ENCODE measurements around the gene CCT4. TPM values are rescaled to one million over a fixed set of nuclear protein-coding genes. Genes with fewer than 3 reads are reported as not detected.
A peak's percentile ranks its signal among the peaks of the same experiment; 100 is the strongest.

Gene CCT4
- total RNA-seq = 100 to 1,000 TPM in 2 of 5 donors, 10 to 100 TPM in 3; 85.7 to 112 (median 95.0) TPM
- total RNA-seq (2013) = 118 TPM
- 131 to 862 (median 161) reads per million in 29 experiments for total RNA-seq

DNA sequence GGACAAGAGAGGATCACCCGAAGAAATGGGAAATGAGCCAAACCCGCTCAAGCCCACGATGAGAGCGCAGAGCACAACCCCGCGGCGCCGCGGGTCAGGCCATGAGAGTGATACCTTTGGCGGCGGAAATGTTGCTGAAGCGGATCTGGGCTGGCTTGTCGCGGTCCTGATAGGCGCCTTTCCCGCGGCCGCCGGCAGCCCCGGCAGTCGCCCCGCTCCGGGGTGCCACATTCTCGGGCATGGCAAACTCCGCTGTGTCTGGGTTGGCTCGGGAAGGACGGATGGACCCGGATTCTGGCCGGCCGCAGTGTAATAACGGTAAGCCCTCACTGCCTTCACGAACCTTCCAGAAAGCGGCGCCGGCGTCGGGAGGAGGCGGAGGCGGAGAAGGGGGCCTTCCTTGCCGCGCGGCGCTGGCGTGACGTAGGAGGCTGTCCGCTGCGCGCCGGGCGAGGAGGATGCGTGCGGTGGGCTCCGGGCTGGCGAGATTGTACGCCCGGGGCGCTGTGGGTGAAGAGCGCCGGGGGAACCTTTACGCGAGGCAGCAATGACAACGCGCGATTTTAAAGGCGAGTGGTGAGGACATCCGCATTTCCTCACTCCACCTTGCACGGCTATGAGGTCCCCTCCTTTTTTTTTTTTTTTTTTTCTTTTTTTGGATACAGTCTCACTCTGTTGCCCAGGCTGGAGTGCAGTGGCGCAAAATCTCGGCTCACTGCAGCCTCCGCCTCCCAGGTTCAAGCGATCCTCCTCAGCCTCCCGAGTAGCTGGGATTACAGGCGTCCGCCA lies at the start of gene CCT4:
Gene CCT4, minus strand, starts transcription at position 390 of the 789 bp plus-strand sequence. Its CDS starts 149 bp downstream, at position 241.
- peaks cover 8% of the 10 kb centered on the region for H3K36me3 Mint-ChIP-seq
- H3K4me1 Mint-ChIP-seq = peaks cover 24 to 31% (median 29%) of the 10 kb centered on the region in 3 donors
- ChIA-PET POLR2A (no interaction called here), CTCF (interaction anchor here (0.7 kb wide), 2 partner anchors 26 to 33 kb away, joined by 3 to 4 read pairs; no protein-coding TSS in a partner anchor)
- Histone ChIP-seq H3K9me3 (no peaks in the 10 kb centered on the region), H3K27ac (ENCODE audit: low read length) (peak within 1 kb of the TSS; percentile 94), H3K4me1 (ENCODE audit: control insufficient read depth in 1 of 2, extremely low read depth in 1 of 2, insufficient read depth in 2 of 2, low read length in 2 of 2) (peaks cover 8 to 31% of the 10 kb centered on the region in 2 experiments), H3K36me3 (ENCODE audit: control insufficient read depth in 2 of 2, extremely low read depth in 1 of 2, insufficient read depth in 1 of 2, low read length in 1 of 2) (peaks cover 0 to 27% of the 10 kb centered on the region in 2 donors), H3K27me3 (replicated peaks in 1 of 2; ENCODE audit: control insufficient read depth in 2 of 2, extremely low read depth in 1 of 2, insufficient read depth in 2 of 2, low read length in 1 of 2) (no peaks in the 10 kb centered on the region), H3K4me3 (ENCODE audit: control insufficient read depth in 1 of 2, extremely low read depth in 1 of 2, low read length in 1 of 2) (peak within 1 kb of the TSS; percentile 80 to 98)
- peak within 1 kb of the TSS; percentile 95 to 98 (median 98) for H3K4me3 Mint-ChIP-seq
- peak; percentile 85 to 90 (median 85) for ATAC-seq (replicated peaks in 1 of 4)
- H3K9me3 Mint-ChIP-seq = no peaks in the 10 kb centered on the region
- under 1% methylated on average over 67 of the region's 74 CpGs for WGBS (ENCODE audit: insufficient coverage)
- no peaks in the 10 kb centered on the region for H3K27me3 Mint-ChIP-seq
- DNase-seq = peak; percentile 70 to 95 (median 86)
- peak within 1 kb of the TSS; percentile 97 to 99 for H3K27ac Mint-ChIP-seq

- H3K9me3 Mint-ChIP-seq = no peaks in the 10 kb centered on the region
- POLR2A ChIA-PET = interaction anchor here in 1 of 2 donors (0.6 kb wide), 2 partner anchors 19 to 1843 kb away, joined by 3 read pairs; no protein-coding TSS in a partner anchor
These were observed 49.4 kb upstream of the CCT4 start for GRCh38 chr2:61937886-61938285.

GRCh38 chr2:61937098-61937497 lies 48.6 kb upstream of the CCT4 start:
- Histone ChIP-seq H3K4me1 (ENCODE audit: control insufficient read depth in 1 of 2, extremely low read depth in 1 of 2, insufficient read depth in 2 of 2, low read length in 2 of 2) (no peaks in the 10 kb centered on the region), H3K9me3 (no peaks in the 10 kb centered on the region), H3K27me3 (replicated peaks in 1 of 2; ENCODE audit: control insufficient read depth in 2 of 2, extremely low read depth in 1 of 2, insufficient read depth in 2 of 2, low read length in 1 of 2) (no peaks in the 10 kb centered on the region), H3K27ac (ENCODE audit: low read length) (no peak overlapping the region), H3K36me3 (ENCODE audit: control insufficient read depth in 2 of 2, extremely low read depth in 1 of 2, insufficient read depth in 1 of 2, low read length in 1 of 2) (peaks cover 0 to 3% of the 10 kb centered on the region in 2 donors), H3K4me3 (ENCODE audit: control insufficient read depth in 1 of 2, extremely low read depth in 1 of 2, low read length in 1 of 2) (no peak overlapping the region)
- ATAC-seq (replicated peaks in 1 of 4) (no peak), DNase-seq (no peak)
- no peaks in the 10 kb centered on the region for H3K9me3 Mint-ChIP-seq
- H3K27me3 Mint-ChIP-seq = no peaks in the 10 kb centered on the region
- POLR2A ChIA-PET = no interaction called here
- no peak overlapping the region for H3K4me3 Mint-ChIP-seq
- peaks cover 0 to 6% (median 1%) of the 10 kb centered on the region in 3 donors for H3K4me1 Mint-ChIP-seq
- CTCF ChIA-PET = interaction anchor here in 1 of 2 donors (0.6 kb wide), 1 partner anchor 419 kb away, joined by 3 read pairs; no protein-coding TSS in a partner anchor
- H3K27ac Mint-ChIP-seq = no peak overlapping the region
- 100% methylated on average over 2 of the region's 3 CpGs for WGBS (ENCODE audit: insufficient coverage)
- H3K36me3 Mint-ChIP-seq = peaks cover 15% of the 10 kb centered on the region

More at GRCh38 chr2:61937886-61938285, 49.4 kb upstream of the CCT4 start:
- no peak for ATAC-seq (replicated peaks in 1 of 4)
- CTCF ChIA-PET = interaction anchor here in 1 of 2 donors (0.5 kb wide), 1 partner anchor 19 kb away, joined by 3 read pairs; no protein-coding TSS in a partner anchor
- no peak overlapping the region for H3K4me3 ChIP-seq (ENCODE audit: control insufficient read depth in 1 of 2, extremely low read depth in 1 of 2, low read length in 1 of 2)
- no peaks in the 10 kb centered on the region for H3K27me3 Mint-ChIP-seq
- H3K27ac ChIP-seq (ENCODE audit: low read length) = no peak overlapping the region
- no peak for DNase-seq
- no peaks in the 10 kb centered on the region for H3K27me3 ChIP-seq (replicated peaks in 1 of 2; ENCODE audit: control insufficient read depth in 2 of 2, extremely low read depth in 1 of 2, insufficient read depth in 2 of 2, low read length in 1 of 2)
- no peaks in the 10 kb centered on the region for H3K9me3 ChIP-seq
- H3K4me1 ChIP-seq (ENCODE audit: control insufficient read depth in 1 of 2, extremely low read depth in 1 of 2, insufficient read depth in 2 of 2, low read length in 2 of 2) = no peaks in the 10 kb centered on the region
- no peak overlapping the region for H3K27ac Mint-ChIP-seq
- WGBS (ENCODE audit: insufficient coverage) = no CpG with 5 or more reads among the region's 5 CpGs
- H3K36me3 Mint-ChIP-seq = peaks cover 11% of the 10 kb centered on the region
- no peaks in the 10 kb centered on the region for H3K4me1 Mint-ChIP-seq
- peaks cover 0 to 3% of the 10 kb centered on the region in 2 donors for H3K36me3 ChIP-seq (ENCODE audit: control insufficient read depth in 2 of 2, extremely low read depth in 1 of 2, insufficient read depth in 1 of 2, low read length in 1 of 2)
- no peak overlapping the region for H3K4me3 Mint-ChIP-seq

- H3K36me3 ChIP-seq (ENCODE audit: control insufficient read depth in 2 of 2, extremely low read depth in 1 of 2, insufficient read depth in 1 of 2, low read length in 1 of 2) = peaks cover 0 to 5% of the 10 kb centered on the region in 2 donors
- H3K4me1 ChIP-seq (ENCODE audit: control insufficient read depth in 1 of 2, extremely low read depth in 1 of 2, insufficient read depth in 2 of 2, low read length in 2 of 2) = no peaks in the 10 kb centered on the region
- CTCF ChIA-PET = no interaction called here
- no peaks in the 10 kb centered on the region for H3K27me3 ChIP-seq (replicated peaks in 1 of 2; ENCODE audit: control insufficient read depth in 2 of 2, extremely low read depth in 1 of 2, insufficient read depth in 2 of 2, low read length in 1 of 2)
- DNase-seq (no peak), ATAC-seq (replicated peaks in 1 of 4) (no peak)
- no peak overlapping the region for H3K27ac Mint-ChIP-seq
- H3K27ac ChIP-seq (ENCODE audit: low read length) = no peak overlapping the region
- no peaks in the 10 kb centered on the region for H3K9me3 Mint-ChIP-seq
- H3K27me3 Mint-ChIP-seq = no peaks in the 10 kb centered on the region
- no peak overlapping the region for H3K4me3 ChIP-seq (ENCODE audit: control insufficient read depth in 1 of 2, extremely low read depth in 1 of 2, low read length in 1 of 2)
- H3K4me3 Mint-ChIP-seq = no peak overlapping the region
- H3K4me1 Mint-ChIP-seq = peaks cover 0 to 14% (median 1%) of the 10 kb centered on the region in 3 donors
- H3K36me3 Mint-ChIP-seq = peaks cover 18% of the 10 kb centered on the region
- 96% methylated on average over 4 of the region's 5 CpGs for WGBS (ENCODE audit: insufficient coverage)
- no peaks in the 10 kb centered on the region for H3K9me3 ChIP-seq
- POLR2A ChIA-PET = no interaction called here
These were observed 40.5 kb upstream of the CCT4 start for GRCh38 chr2:61928826-61929461.

DNA sequence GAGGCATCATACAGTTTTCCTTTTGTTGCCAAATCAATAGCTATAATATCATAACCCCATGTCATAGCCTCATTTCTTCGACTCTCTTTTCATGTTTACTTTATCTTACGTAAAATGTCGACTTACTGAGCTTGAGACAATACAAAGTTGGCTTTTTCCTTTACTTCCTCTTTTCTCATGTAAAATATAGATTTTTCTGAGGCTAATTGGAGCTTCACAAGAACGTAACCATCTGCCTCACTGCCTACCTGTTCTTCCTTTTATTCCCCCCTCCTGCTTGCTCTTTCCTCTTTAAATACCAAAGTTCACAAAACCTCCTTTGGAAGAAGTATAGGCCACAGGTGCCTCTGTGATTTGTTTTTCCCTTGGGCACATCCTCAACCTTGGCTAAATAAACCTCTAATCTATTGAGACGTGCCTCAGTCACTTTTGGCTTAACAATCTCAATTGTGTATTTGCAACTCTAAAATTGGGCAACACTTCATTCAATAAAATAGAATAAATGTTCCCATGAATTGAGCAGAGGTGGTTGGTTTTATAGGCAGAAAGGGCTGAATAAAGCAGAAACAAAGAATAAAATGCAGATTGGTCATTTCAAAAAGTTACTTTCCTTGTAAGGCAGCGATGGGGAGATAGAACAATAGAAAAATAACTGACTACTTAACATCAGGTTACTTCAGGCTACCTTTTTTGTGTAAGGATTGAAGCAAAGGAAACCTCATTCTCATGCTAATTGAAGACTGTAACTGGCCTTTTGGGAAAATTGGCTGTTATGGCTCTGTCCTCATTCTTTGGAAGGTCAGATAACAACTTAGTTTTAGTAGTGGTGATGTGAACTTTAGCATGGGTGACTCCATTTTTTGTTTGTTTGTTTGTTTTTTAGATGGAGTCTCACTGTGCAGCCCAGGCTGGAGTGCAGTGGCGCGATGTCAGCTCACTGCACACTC lies 38.3 kb upstream of the CCT4 start:
- Mint-ChIP-seq H3K27me3 (no peaks in the 10 kb centered on the region), H3K4me1 (peaks cover 0 to 8% (median 0%) of the 10 kb centered on the region in 3 donors), H3K4me3 (no peak overlapping the region), H3K36me3 (peaks cover 18% of the 10 kb centered on the region), H3K9me3 (no peaks in the 10 kb centered on the region), H3K27ac (no peak overlapping the region)
- no peak for ATAC-seq (replicated peaks in 1 of 4)
- Histone ChIP-seq H3K27ac (ENCODE audit: low read length) (no peak overlapping the region), H3K4me3 (ENCODE audit: control insufficient read depth in 1 of 2, extremely low read depth in 1 of 2, low read length in 1 of 2) (no peak overlapping the region), H3K27me3 (replicated peaks in 1 of 2; ENCODE audit: control insufficient read depth in 2 of 2, extremely low read depth in 1 of 2, insufficient read depth in 2 of 2, low read length in 1 of 2) (no peaks in the 10 kb centered on the region), H3K9me3 (no peaks in the 10 kb centered on the region), H3K36me3 (ENCODE audit: control insufficient read depth in 2 of 2, extremely low read depth in 1 of 2, insufficient read depth in 1 of 2, low read length in 1 of 2) (peaks cover 0 to 5% of the 10 kb centered on the region in 2 donors), H3K4me1 (ENCODE audit: control insufficient read depth in 1 of 2, extremely low read depth in 1 of 2, insufficient read depth in 2 of 2, low read length in 2 of 2) (no peaks in the 10 kb centered on the region)
- no peak for DNase-seq
- WGBS (ENCODE audit: insufficient coverage) = 100% methylated on average over 1 of the region's 8 CpGs
- ChIA-PET CTCF (no interaction called here), POLR2A (no interaction called here)

Measured in T-cell (primary cell).